Measurements from ENCODE around the gene SLC9A8.

The SLC9A8 gene

DNA sequence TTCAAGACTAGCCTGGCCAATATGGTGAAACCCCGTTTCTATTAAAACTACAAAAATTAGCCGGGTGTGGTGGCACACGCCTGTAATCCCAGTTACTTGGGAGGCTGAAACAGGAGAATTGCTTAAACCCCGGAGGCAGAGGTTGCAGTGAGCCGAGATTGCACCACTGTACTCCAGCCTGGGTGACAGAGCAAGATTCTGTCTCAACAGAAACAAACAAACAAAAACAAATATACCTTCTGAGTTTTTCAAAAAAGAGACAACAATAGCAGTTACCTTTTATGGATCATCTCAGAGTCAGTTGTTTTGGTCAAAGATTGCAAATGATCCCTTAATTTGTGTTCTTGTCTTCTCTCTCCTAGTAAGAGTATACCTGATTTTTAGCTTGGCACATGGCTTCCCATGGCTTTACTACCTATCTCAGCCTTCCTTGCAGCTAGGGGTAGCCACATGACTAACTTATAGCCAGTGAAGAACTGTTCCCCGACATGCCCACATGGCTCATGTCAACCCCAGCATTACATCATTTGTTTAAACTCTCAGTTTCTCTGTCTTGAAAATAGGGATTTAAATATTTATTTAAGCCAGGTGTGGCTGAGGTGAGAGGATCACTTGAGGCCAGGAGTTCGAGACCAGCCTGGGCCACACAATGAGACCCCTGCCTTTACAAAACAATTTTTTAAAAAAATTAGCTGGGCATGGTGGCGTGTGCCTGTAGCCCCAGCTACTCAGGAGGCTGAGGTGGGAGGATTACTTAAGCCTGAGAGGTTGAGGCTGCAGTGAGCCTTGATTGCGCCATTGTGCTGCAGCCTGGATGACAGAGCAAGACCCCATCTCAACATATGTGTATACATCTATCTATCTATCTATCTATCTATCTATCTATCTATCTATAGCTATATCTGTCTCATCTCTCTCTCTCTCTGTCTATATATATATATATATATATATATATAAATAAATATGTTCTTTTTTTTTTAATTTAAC, 25.0 kb upstream of the SLC9A8 start:
- H3K27ac ChIP-seq (ENCODE audit: extremely low read depth, low read depth, low read length): no peak overlapping the region
- H3K9me3 ChIP-seq (ENCODE audit: control insufficient read depth, insufficient read depth, low read depth, low read length): no peaks in the 10 kb centered on the region
- POLR2A ChIA-PET: no interaction called here

More for the DNA sequence above, 25.0 kb upstream of the SLC9A8 start:
- CTCF ChIA-PET: interaction anchor here (0.7 kb wide), 1 partner anchor 29 kb away, joined by 4 read pairs; no protein-coding TSS in a partner anchor
- Histone ChIP-seq H3K4me1 (ENCODE audit: control insufficient read depth, insufficient read depth, low read length) (no peaks in the 10 kb centered on the region), H3K36me3 (ENCODE audit: control insufficient read depth in 2 of 2, insufficient read depth in 1 of 2, low read length in 2 of 2) (no peaks in the 10 kb centered on the region), H3K4me3 (ENCODE audit: low read depth, low read length) (no peak overlapping the region)
- TF ChIP-seq ZNF311 (tag by site-specific recombination; IDR thresholded peaks at IDR 0.05; ENCODE audit: borderline replicate concordance): no peak
- TF ChIP-seq, protein P1, sequence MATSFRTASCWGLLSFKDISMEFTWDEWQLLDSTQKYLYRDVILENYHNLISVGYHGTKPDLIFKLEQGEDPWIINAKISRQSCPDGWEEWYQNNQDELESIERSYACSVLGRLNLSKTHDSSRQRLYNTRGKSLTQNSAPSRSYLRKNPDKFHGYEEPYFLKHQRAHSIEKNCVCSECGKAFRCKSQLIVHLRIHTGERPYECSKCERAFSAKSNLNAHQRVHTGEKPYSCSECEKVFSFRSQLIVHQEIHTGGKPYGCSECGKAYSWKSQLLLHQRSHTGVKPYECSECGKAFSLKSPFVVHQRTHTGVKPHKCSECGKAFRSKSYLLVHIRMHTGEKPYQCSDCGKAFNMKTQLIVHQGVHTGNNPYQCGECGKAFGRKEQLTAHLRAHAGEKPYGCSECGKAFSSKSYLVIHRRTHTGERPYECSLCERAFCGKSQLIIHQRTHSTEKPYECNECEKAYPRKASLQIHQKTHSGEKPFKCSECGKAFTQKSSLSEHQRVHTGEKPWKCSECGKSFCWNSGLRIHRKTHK (tag by site-specific recombination; IDR thresholded peaks at IDR 0.05): no peak
- TF ChIP-seq ZNF354C (tag by site-specific recombination; IDR thresholded peaks at IDR 0.05; ENCODE audit: borderline replicate concordance, low read depth): no peak
- no peak for TF ChIP-seq GLI4 (tag by site-specific recombination; IDR thresholded peaks at IDR 0.05)
- TF ChIP-seq, protein P2, sequence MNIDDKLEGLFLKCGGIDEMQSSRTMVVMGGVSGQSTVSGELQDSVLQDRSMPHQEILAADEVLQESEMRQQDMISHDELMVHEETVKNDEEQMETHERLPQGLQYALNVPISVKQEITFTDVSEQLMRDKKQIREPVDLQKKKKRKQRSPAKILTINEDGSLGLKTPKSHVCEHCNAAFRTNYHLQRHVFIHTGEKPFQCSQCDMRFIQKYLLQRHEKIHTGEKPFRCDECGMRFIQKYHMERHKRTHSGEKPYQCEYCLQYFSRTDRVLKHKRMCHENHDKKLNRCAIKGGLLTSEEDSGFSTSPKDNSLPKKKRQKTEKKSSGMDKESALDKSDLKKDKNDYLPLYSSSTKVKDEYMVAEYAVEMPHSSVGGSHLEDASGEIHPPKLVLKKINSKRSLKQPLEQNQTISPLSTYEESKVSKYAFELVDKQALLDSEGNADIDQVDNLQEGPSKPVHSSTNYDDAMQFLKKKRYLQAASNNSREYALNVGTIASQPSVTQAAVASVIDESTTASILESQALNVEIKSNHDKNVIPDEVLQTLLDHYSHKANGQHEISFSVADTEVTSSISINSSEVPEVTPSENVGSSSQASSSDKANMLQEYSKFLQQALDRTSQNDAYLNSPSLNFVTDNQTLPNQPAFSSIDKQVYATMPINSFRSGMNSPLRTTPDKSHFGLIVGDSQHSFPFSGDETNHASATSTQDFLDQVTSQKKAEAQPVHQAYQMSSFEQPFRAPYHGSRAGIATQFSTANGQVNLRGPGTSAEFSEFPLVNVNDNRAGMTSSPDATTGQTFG (tag by site-specific recombination; IDR thresholded peaks at IDR 0.05; ENCODE audit: borderline replicate concordance): no peak
- no peak for TF ChIP-seq ZNF561 (tag by site-specific recombination; IDR thresholded peaks at IDR 0.05; ENCODE audit: borderline replicate concordance)
- TF ChIP-seq PRDM1 (tag by site-specific recombination; IDR thresholded peaks at IDR 0.05): no peak
- no peak for TF ChIP-seq ZNF350 (tag by site-specific recombination; IDR thresholded peaks at IDR 0.05)
- no peak for TF ChIP-seq ZNF174 (tag by site-specific recombination; IDR thresholded peaks at IDR 0.05)
- TF ChIP-seq, protein P3, sequence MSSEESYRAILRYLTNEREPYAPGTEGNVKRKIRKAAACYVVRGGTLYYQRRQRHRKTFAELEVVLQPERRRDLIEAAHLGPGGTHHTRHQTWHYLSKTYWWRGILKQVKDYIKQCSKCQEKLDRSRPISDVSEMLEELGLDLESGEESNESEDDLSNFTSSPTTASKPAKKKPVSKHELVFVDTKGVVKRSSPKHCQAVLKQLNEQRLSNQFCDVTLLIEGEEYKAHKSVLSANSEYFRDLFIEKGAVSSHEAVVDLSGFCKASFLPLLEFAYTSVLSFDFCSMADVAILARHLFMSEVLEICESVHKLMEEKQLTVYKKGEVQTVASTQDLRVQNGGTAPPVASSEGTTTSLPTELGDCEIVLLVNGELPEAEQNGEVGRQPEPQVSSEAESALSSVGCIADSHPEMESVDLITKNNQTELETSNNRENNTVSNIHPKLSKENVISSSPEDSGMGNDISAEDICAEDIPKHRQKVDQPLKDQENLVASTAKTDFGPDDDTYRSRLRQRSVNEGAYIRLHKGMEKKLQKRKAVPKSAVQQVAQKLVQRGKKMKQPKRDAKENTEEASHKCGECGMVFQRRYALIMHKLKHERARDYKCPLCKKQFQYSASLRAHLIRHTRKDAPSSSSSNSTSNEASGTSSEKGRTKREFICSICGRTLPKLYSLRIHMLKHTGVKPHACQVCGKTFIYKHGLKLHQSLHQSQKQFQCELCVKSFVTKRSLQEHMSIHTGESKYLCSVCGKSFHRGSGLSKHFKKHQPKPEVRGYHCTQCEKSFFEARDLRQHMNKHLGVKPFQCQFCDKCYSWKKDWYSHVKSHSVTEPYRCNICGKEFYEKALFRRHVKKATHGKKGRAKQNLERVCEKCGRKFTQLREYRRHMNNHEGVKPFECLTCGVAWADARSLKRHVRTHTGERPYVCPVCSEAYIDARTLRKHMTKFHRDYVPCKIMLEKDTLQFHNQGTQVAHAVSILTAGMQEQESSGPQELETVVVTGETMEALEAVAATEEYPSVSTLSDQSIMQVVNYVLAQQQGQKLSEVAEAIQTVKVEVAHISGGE (tag by site-specific recombination; conservative IDR thresholded peaks at IDR 0.05; ENCODE audit: low read depth): no peak
- TF ChIP-seq ZNF169 (tag by site-specific recombination; IDR thresholded peaks at IDR 0.05): no peak
- TF ChIP-seq ZBTB21 (tag by site-specific recombination; IDR thresholded peaks at IDR 0.05): no peak
- TF ChIP-seq, protein P4, sequence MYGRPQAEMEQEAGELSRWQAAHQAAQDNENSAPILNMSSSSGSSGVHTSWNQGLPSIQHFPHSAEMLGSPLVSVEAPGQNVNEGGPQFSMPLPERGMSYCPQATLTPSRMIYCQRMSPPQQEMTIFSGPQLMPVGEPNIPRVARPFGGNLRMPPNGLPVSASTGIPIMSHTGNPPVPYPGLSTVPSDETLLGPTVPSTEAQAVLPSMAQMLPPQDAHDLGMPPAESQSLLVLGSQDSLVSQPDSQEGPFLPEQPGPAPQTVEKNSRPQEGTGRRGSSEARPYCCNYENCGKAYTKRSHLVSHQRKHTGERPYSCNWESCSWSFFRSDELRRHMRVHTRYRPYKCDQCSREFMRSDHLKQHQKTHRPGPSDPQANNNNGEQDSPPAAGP (tag by site-specific recombination; IDR thresholded peaks at IDR 0.05): no peak
- TF ChIP-seq, protein P5, sequence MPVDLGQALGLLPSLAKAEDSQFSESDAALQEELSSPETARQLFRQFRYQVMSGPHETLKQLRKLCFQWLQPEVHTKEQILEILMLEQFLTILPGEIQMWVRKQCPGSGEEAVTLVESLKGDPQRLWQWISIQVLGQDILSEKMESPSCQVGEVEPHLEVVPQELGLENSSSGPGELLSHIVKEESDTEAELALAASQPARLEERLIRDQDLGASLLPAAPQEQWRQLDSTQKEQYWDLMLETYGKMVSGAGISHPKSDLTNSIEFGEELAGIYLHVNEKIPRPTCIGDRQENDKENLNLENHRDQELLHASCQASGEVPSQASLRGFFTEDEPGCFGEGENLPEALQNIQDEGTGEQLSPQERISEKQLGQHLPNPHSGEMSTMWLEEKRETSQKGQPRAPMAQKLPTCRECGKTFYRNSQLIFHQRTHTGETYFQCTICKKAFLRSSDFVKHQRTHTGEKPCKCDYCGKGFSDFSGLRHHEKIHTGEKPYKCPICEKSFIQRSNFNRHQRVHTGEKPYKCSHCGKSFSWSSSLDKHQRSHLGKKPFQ (tag by site-specific recombination; IDR thresholded peaks at IDR 0.05): no peak
- no peak for TF ChIP-seq ZNF549 (tag by site-specific recombination; IDR thresholded peaks at IDR 0.05)
- TF ChIP-seq ZNF157 (tag by site-specific recombination; IDR thresholded peaks at IDR 0.05): no peak

Measured in HEK293 (cell line).